Lower leg skin (tissue), 3 donors: ENCODE results near the gene IFITM1.

Experiments
- CTCF ChIP-seq, 3 donors: fragments of 450-650 bp; IDR thresholded peaks; one replicate each; pipeline ENCODE4 v1.5.1; 2016; ENCODE audit warnings: antibody characterized with exemption in 3 of 3, mild to moderate bottlenecking in 3 of 3, moderate library complexity in 2 of 3
- POLR2A ChIP-seq, 2 donors: fragments of 450-650 bp; IDR thresholded peaks; one replicate each; pipeline ENCODE4 v1.6.1; 2016 to 2017; ENCODE audit warnings: antibody characterized with exemption in 2 of 2, mild to moderate bottlenecking in 1 of 2, moderate library complexity in 1 of 2

- TF ChIP-seq CTCF (IDR thresholded peaks at IDR 0.05): no peak
- TF ChIP-seq POLR2A (IDR thresholded peaks at IDR 0.05): no peak
Measured at GRCh38 chr11:297586-298405, 16.0 kb upstream of the IFITM1 start.
